Erythroblast (primary cell): ENCODE data around the gene ATAT1.

ENCODE experiments used
- GATA1 ChIP-seq: IDR thresholded peaks from 2 replicates; pipeline ENCODE4 v1.6.1; 2011; ENCODE audit warnings: low read depth, mild to moderate bottlenecking, control low read depth, low read length, moderate library complexity
- POLR2A ChIP-seq: IDR thresholded peaks from 2 replicates; pipeline ENCODE4 v1.6.1; 2011; ENCODE audit warnings: mild to moderate bottlenecking, low read length

- TF ChIP-seq POLR2A (no peak), GATA1 (no peak)
These were observed 17.0 kb downstream of the ATAT1 start for GRCh38 chr6:30643656-30644055.
